ENCODE measurements around the gene SIRT3.
A peak's percentile ranks its signal among the peaks of the same experiment; 100 is the strongest.

SIRT3 gene

GRCh38 chr11:215581-216037 lies 20.5 kb downstream of the SIRT3 start:
- no peak for DNase-seq (ENCODE audit: low read depth)

- no peak for DNase-seq (ENCODE audit: low read depth)
These were observed 22.1 kb downstream of the SIRT3 start for GRCh38 chr11:214083-214482.

- no peak for DNase-seq (ENCODE audit: low read depth)
These were observed 23.0 kb downstream of the SIRT3 start for GRCh38 chr11:213111-213510.

GRCh38 chr11:212150-213100 lies 23.7 kb downstream of the SIRT3 start:
- DNase-seq (ENCODE audit: low read depth), result no peak

- DNase-seq (ENCODE audit: low read depth), result no peak
These were observed 24.4 kb downstream of the SIRT3 start for GRCh38 chr11:211741-212140.

GRCh38 chr11:211295-211694 lies 24.8 kb downstream of the SIRT3 start:
- DNase-seq (ENCODE audit: low read depth), result no peak

- DNase-seq (ENCODE audit: low read depth), result no peak
These were observed 25.4 kb downstream of the SIRT3 start for GRCh38 chr11:210803-211180.

GRCh38 chr11:210122-210802 lies 25.9 kb downstream of the SIRT3 start:
- DNase-seq (ENCODE audit: low read depth), result no peak

GRCh38 chr11:209275-210121 lies 26.6 kb downstream of the SIRT3 start:
- no peak for DNase-seq (ENCODE audit: low read depth)

- no peak for DNase-seq (ENCODE audit: low read depth)
These were observed 27.3 kb downstream of the SIRT3 start for GRCh38 chr11:208917-209260.

- peak; percentile 22 for DNase-seq (ENCODE audit: low read depth)
These were observed 27.8 kb downstream of the SIRT3 start for GRCh38 chr11:208181-208916.

- no peak for DNase-seq (ENCODE audit: low read depth)
These were observed 28.3 kb downstream of the SIRT3 start for GRCh38 chr11:207863-208180.

GRCh38 chr11:207208-207862 lies 28.8 kb downstream of the SIRT3 start, which contains the start of the genes BET1L and RIC8A:
Gene BET1L, minus strand, starts transcription at chr11:207399. Its CDS starts 78 bp downstream, at chr11:207321.
Gene RIC8A, plus strand, starts transcription at chr11:207708. Its CDS starts 1,147 bp downstream, at chr11:208855.
- peak; percentile 98 for DNase-seq (ENCODE audit: low read depth)

- no peak for DNase-seq (ENCODE audit: low read depth)
These were observed 29.5 kb downstream of the SIRT3 start for GRCh38 chr11:206526-207207.

- DNase-seq (ENCODE audit: low read depth), result no peak
These were observed 30.1 kb downstream of the SIRT3 start for GRCh38 chr11:206002-206384.

- DNase-seq (ENCODE audit: low read depth), result no peak
These were observed 30.7 kb downstream of the SIRT3 start for GRCh38 chr11:205221-206001.

GRCh38 chr11:204587-205109 lies 31.5 kb downstream of the SIRT3 start:
- DNase-seq (ENCODE audit: low read depth), result no peak

- DNase-seq (ENCODE audit: low read depth), result no peak
These were observed 32.1 kb downstream of the SIRT3 start for GRCh38 chr11:203945-204586.
